Measurements from ENCODE around the gene PLXNA2.

The PLXNA2 gene

GRCh38 chr1:208093754-208094719 lies 150.1 kb downstream of the PLXNA2 start:
- peak in 1 of 2 donors; percentile 37 for DNase-seq (ENCODE audit: low read depth in 1 of 2, low spot score in 1 of 2)

GRCh38 chr1:208093046-208093445 lies 151.1 kb downstream of the PLXNA2 start:
- no peak for DNase-seq (ENCODE audit: low read depth in 1 of 2, low spot score in 1 of 2)

- DNase-seq (ENCODE audit: low read depth in 1 of 2, low spot score in 1 of 2), result no peak
These were observed 153.5 kb downstream of the PLXNA2 start for GRCh38 chr1:208090388-208091301.

- DNase-seq (ENCODE audit: low read depth in 1 of 2, low spot score in 1 of 2), result no peak
These were observed 154.3 kb downstream of the PLXNA2 start for GRCh38 chr1:208089761-208090370.

- no peak for DNase-seq (ENCODE audit: low read depth in 1 of 2, low spot score in 1 of 2)
These were observed 155.0 kb downstream of the PLXNA2 start for GRCh38 chr1:208089149-208089548.

GRCh38 chr1:208088319-208088718 lies 155.9 kb downstream of the PLXNA2 start:
- no peak for DNase-seq (ENCODE audit: low read depth in 1 of 2, low spot score in 1 of 2)

- DNase-seq (ENCODE audit: low read depth in 1 of 2, low spot score in 1 of 2), result no peak
These were observed 158.3 kb downstream of the PLXNA2 start for GRCh38 chr1:208085655-208086515.

- DNase-seq (ENCODE audit: low read depth in 1 of 2, low spot score in 1 of 2), result no peak
These were observed 159.4 kb downstream of the PLXNA2 start for GRCh38 chr1:208084764-208085163.

GRCh38 chr1:208084220-208084619 lies 160.0 kb downstream of the PLXNA2 start:
- no peak for DNase-seq (ENCODE audit: low read depth in 1 of 2, low spot score in 1 of 2)

- no peak for DNase-seq (ENCODE audit: low read depth in 1 of 2, low spot score in 1 of 2)
These were observed 160.5 kb downstream of the PLXNA2 start for GRCh38 chr1:208083715-208084085.

GRCh38 chr1:208083016-208083714 lies 161.0 kb downstream of the PLXNA2 start:
- DNase-seq (ENCODE audit: low read depth in 1 of 2, low spot score in 1 of 2), result no peak

- no peak for DNase-seq (ENCODE audit: low read depth in 1 of 2, low spot score in 1 of 2)
These were observed 162.2 kb downstream of the PLXNA2 start for GRCh38 chr1:208081972-208082371.

GRCh38 chr1:208080396-208081286 lies 163.5 kb downstream of the PLXNA2 start:
- no peak for DNase-seq (ENCODE audit: low read depth in 1 of 2, low spot score in 1 of 2)

GRCh38 chr1:208079161-208079560 lies 165.0 kb downstream of the PLXNA2 start:
- no peak for DNase-seq (ENCODE audit: low read depth in 1 of 2, low spot score in 1 of 2)

- no peak for DNase-seq (ENCODE audit: low read depth in 1 of 2, low spot score in 1 of 2)
These were observed 165.4 kb downstream of the PLXNA2 start for GRCh38 chr1:208078752-208079151.

- DNase-seq (ENCODE audit: low read depth in 1 of 2, low spot score in 1 of 2), result no peak
These were observed 166.7 kb downstream of the PLXNA2 start for GRCh38 chr1:208077232-208078075.

- no peak for DNase-seq (ENCODE audit: low read depth in 1 of 2, low spot score in 1 of 2)
These were observed 169.8 kb downstream of the PLXNA2 start for GRCh38 chr1:208074353-208074752.

Measured in stimulated activated CD4-positive, alpha-beta T cell treated with anti-CD3 and anti-CD28 coated beads, Interleukin-15, amount 100 ng/mL, for 1 hour (primary cell).